Stimulated activated CD4-positive, alpha-beta T cell treated with anti-CD3 and anti-CD28 coated beads, Interleukin-1b, Interleukin-23, amount 100 ng/mL, for 1 hour (primary cell): ENCODE data around the gene DNAJC30.

Source experiments
- DNase-seq, 2 donors: peaks; one replicate each; pipeline ENCODE4 v3.0.0-alpha.2; 2020; ENCODE audit warnings: low read depth in 2 of 2

The DNAJC30 gene

DNA sequence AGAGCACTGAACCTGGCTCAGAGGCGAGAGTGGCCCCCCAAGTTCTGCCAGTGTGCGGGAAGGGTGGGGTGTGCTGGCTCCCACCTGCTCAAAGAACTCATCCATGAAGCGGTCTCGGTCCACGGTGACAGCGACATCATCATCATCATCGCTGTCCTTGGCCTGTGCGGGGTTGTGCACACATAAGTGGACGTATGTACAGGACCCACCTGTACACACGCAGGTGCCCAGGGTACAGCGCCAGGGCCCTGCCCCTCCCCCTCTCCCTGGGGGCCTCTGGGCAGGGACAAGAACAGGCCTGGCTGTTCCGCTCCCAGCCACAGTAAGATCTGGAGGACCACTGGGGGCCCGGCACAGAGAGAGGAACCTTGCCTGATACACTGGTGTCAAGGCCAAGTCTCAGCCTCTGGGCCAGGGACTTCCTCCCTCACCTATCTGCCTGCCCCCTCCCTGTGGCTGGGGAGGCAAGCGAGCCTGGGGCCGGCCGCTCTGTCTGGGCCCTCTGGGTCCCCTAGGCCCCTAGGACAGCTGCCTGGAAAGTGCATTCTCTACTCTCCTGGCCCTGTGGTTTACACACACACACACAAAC, 25.8 kb upstream of the DNAJC30 start:
- DNase-seq = no peak

DNA sequence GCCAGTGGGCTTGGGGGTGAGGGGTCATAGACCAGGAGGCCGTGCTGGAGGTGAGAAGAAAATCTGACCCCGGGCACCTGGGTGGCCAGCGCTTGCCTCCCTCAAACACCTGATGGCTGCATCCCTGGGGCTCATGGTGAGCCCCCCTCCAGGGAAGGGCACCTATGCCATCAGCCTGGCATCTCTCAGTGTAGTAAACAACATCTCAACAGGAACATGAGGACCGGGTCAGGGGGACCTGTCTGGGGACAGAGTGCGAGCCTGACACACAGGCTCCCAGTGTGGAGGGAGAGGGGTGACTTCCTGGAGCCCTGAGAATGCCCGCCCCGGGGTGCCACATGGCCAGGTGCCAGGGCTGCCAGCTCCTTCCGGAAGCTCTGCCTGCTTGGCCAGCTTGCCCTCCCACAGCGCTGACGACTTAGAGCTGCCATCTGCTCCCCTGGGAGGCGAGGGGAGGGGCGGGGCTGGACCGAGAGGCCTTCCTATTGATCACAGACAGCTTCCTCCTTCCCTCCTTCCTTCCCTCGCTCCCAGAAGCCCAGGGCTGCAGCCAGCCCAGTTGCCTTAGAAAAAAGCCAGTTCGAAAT, 23.9 kb upstream of the DNAJC30 start:
- DNase-seq = no peak

DNA sequence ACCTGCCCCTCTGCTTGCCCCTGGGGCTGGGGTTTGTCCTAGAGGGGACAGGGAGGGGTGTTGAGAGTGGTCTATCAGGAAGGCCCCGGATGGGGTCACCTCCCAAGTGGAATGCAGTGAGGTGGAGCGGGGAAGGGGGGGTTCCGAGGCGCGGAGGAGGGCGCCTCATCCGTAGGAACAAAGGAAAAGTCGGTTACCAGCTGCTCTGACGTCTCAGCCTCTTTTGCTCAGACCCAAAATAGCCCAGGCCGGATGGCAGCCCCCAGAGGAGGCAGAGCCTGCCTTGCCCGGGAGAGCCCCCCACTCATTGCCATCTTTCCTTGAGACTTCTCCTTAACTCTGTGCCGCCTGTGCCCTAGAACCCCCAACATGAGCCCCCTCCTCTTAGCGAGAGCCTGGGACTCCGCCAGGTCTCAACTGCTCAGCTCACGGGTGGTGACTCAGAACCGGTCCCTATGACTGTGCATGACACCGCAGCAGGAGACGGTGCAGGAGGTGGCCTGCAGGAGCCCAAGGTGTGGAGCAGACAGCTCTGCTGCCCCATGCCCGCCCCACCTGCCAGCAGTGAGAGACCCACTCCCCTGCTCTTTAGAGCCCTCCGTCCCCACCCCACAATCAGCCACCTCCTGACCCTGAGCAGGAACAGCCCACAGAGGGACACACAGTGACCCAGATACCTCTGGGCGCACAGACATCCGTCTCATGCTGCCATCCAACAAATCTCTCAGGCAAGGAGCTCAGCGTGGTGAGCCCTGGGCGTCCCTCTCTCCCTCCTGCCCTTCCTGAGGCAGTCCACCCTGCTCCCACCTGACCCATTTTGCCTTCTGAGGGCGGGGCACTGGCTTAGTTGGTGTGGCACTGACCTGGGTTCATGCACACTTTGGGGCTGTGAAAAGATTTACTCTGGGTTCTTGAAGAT, 23.1 kb upstream of the DNAJC30 start:
- DNase-seq = no peak

DNA sequence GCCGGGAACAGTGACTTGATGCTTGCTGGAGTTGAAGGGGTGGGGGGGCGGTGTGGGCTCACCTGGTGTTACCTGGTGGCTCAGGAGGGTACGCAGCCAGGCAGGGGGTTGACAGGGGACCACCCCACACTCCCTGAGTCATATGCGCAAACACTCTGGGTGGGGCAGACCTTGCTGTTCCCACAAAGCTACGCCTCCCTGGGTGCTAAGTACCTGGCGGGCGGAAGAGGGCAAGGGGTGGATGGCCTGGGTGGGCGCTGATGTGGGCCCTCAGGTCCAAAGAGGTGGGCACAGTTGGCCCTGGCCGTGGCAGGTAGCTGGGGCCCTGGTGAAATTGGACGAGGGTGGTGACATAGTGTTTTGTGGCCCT, 22.3 kb upstream of the DNAJC30 start:
- no peak for DNase-seq

DNA sequence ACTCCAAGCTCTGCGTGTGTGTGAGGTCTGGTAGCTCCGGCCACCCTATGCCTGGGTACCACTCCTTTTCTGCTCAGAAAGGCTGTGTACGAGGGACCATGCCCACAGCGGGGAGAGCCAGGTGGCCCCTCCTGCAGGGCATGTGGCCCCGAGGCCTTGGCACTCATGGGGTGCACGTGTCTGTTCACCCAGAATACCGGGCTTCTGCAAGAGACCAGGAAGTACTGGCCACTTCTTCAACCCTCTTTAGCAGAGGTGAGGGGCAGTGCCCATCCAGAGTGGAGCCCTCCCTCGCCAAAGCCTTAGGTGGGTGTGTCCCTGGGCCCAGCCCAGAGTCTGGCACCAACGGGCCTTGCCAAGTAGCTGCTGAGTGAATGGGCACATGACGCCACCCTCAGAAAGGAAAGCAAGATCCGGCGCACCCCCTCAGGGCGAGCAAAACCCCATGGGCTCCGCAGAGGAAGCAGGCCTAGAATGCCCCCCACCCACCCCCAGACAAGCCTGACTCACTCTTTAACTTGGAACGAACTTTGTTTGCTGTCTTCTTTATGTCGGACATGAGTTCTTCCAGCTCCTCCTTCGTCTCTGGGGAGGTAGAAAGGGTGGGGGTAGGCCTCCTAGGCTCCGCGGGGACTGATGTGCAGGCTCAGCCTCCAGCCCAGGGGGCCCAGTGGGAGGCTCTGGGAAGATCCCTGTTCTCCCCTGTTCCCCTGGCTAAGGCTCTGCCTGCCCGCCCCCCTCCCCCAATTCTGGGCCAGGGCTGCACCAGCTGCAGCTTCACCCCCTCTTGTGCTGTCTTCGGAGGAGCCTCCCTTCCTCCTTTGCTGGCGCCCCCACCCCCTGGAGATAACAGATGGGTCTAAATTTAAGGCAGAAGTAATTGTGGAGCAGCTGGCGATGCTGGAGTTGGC, 21.6 kb upstream of the DNAJC30 start:
- no peak for DNase-seq

DNA sequence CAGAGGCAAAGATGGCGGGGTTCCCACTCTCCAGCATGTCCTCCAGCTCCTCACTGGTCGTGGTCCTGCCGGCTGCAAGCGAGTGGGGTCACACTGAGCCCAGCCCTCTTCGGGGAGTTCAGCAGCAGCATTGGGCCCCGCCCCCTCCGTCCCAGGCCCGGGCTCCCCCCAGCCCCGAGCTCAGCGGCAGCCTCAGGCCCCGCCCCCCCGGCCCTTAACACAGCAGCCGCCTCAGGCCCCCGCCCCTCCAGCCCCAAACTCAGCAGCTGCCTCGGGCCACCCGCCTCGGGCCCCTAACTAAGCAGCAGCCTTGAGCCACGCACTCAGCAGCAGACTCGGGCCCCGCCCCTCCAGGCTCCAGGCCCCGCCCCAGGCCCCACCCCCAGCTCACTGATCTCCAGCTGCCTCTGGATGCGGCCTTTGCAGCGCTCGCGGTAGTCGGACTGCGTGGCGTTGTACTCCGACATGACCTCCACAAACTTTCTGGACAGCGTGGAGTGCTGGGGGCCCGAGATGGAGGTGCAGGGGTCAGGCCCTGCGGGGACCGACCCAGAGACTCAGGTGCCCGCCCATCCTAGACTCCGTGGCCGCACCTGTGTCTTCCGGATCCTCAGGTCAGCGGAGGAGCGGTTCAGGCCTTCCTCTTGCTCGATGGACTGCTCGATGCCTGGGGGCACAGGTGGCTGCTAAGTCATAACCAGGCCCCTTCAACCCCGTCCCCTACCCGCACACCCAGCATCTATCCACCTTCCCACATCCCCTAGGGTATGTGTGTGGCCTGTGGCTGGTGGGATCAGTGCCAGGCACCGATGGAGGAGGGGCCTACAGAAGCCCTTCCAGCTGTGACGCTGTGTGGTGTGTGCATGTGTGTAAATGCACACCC, 20.7 kb upstream of the DNAJC30 start:
- no peak for DNase-seq

DNA sequence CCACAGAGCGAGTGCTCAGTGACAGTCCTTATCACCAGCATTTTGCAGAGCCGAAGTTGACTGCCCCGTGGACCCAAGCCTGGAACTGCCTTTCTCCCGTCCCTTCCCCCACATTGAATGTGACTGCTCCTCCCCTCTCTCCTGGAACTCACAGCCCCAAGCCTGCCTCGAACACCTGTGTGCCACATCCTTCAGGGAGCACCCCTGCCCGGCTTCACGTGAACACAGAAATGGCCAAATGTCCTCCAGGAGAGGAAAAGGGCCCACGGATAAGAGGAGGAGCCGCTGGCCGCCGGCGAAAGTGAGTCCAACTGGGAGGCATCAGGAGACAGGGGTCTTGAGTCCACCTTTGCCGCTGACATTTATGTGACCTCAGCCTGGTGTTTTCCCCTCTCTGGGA, 20.0 kb upstream of the DNAJC30 start:
- no peak for DNase-seq

DNA sequence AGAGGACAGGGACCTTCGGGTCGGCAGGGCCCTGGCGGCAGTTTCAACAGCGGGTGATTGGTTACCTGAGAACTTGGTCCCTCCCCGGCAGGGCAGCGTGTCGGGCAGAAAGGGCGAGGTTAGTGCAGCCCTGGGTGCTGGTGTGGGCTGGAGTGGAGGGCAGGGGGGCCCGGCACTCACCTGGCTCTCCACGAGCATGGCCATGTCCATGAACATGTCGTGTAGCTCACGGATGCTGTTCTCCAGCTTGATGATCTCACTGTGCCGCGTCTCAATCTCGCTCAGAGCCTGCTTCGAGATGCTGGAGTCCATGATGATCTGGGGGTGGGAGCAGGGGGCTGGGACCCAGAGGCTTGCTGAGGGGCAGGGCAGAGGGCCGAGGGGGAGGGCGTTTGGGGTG, 19.4 kb upstream of the DNAJC30 start:
- DNase-seq = no peak

DNA sequence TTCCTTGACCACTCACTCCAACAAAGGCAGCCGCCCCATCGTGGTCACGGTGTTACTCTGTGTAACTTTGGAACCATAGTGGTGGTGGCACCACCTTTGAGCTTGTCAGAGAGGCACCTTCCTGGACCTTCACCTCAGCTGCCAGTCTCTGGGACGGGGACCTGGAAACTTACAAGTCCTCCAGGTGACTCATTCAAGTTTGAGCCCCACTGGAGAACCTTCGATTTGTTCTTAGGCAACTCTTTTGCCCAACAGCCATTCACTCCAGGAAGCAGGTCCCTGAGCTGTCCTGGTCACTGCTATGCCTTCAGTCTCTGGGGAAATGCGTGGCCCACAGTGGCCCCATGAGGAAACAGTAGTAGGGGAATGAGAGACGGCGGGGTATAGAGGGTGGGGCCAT, 19.0 kb upstream of the DNAJC30 start:
- DNase-seq = no peak

DNA sequence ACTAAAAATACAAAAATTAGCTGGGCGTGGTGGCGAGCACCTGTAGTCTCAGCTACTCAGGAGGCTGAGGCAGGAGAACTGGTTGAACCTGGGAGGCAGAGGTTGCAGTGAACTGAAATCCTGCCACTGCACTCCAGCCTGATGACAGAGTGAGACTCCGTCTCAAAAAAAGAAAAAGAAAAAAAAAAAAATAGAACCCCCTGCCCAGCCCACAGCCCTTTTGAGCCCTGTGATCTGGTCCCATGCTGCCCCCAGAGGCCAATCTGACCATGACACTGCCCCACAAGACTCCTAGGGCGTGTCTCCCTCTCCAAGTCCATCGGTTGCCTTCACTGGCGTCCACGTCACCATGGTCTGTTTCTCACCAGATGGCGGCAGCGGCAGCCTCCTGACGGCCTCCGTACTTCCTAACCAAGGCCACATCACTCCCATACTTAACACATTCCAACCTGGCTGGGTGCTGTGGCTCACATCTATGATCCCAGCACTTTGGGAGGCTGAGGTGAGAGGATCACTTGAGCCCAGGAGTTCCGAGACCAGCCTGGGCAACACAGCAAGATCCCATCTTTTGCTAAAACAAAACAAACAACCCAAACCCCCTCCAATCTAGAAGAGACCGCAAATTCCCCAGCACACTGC, 18.2 kb upstream of the DNAJC30 start:
- no peak for DNase-seq

DNA sequence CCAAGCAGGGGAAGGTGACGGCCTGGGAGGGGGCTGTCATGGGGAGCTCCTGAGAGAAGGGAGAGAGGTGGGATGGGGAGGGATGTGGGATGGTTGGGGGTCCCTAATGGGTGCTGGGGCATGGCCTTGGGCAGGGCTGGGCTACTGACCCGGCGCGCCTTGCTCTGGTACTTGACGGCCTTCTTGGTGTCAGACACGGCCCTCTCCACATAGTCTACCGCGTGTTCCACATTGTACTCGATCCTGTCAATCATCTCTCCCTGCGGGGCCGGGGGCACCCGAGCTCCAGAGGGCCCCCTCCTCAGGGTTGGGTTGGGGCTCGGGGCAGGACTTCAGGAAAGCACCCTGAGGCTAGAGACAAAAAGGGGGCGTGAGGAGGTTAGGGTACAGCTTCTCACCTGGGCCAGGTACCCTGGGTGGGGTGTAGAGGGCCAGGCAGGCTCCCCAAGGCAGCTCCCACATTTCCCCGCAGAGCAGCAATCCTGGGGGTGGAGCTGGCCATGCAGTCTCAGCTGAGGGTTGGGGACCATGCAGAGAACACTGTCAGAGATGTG, 17.4 kb upstream of the DNAJC30 start:
- DNase-seq = no peak

DNA sequence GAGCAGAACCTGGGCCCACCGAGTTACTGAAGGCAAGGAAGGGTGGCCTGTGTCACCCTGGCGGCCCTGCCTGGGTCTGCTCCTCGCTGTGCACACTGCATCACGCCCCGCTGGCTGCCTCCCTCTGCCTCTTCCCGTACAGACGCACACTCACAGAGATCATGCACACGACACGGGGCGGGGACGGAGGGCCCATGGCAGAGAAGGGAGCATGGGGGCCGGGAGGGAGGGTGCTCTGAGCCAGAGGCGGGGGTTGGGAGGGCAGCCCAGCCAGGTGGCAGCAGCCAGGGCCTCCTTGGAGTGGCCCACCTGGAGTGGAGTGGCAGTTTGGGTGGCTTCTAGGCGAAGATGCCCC, 16.8 kb upstream of the DNAJC30 start:
- no peak for DNase-seq

DNA sequence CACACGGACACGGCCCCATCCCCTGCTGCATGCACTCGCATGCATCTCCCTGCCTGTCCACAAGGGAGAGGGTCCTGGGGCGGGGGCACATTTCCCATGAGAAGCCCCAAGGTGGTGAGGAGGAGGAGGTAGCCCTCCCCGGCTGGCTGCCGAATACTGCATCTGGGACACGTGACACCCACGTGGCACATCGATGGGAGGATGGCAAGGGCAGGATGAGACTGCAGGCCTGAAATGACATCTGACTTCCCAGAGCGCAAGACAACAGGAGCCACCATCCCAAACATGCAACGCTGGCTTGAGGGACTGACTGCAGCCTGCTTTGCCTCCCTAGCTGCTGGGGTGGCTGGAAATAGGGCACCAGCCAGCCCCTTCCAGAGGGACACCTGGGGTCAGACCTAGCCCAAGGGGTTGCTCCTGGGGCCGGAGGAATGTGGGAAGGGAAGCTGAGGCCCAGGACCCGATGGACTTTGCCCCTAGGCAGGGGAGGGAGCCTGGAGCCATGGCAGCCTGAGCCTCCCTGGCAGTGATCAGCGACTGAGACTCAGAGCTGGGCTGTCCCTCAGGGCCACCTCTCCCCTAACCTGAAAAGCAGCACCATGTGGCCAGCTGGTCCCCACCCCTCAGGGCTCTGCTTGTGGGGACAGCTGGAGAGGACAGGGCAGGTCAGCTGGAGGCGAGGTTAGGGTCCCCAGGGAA, 16.3 kb upstream of the DNAJC30 start:
- no peak for DNase-seq

DNA sequence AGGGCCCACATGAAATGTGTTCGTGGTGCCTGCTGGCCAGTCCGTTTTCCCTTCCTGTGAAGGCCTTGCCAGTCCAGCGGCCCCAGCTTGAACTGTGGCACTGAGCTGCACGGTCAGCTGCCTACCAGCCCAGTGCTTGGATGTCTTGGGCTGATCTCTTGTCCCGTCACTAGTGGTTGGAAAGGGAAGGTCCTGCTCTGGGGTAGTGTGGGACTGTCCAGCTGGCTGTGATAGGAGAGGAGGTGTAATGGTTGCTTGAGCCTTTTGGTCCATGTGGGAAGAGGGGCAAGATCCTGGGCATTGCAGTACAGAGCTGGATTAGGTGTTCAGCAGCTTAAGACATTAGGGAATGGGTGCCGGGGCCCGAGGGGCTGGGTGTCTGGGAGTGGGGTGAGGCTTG, 15.2 kb upstream of the DNAJC30 start:
- DNase-seq = no peak

DNA sequence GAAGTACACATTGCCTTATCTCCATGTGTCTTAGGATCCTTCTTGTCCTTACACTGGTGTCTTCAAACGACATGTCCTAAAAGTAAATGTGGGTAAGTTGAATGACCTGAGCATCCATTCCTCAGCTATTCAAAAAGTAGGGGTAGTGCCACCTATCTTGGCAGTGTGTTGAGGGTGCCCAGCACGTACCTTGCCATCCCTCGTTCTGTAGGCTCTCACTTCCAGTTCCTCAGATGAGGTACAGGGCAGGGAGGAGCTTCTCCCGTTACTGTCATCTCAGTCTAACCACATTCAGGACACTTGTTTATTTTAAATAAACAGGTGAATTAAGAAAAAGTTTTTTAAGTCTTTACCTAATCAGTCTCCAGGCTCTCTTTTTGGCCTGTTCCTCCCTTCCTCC, 13.1 kb upstream of the DNAJC30 start:
- no peak for DNase-seq

DNA sequence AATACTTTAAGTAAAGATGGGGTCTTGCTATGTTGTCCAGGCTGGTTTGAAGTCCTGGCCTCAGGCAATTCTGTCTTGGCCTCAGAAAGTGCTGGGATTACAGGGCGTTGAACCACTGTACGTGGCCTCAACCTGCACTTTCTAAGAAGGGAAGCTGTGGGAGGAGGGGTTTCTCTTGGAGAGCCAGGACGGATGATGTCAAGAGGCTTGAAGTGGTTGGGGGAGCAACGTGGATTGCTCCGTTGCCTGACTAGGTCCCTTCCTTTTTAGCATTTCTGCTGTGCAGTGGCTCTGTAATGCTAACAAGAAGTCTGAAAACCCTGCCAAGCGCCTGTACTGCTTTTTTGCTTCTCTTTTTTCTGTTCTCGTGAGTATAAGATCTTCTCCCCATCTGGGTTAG, 7.4 kb upstream of the DNAJC30 start:
- DNase-seq = no peak

DNA sequence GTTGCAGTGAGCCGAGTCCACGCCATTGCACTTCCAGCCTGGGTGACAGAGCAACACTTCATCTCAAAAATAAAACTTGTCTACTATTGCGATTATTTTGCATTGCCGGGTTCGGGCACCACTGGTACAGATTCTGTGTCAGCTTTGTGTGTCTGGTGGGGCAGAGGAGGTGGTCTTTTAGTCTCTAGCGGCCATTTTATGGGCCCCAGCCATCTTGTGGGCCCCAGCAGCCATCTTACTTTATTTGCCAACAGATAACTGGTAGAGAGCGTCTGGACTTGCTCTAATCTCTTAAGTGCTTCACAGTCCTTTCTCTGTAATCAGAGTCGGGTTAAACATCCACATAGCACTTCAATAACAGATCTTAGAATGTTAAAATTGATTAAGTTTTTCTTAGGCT, 5.0 kb upstream of the DNAJC30 start:
- no peak for DNase-seq

DNA sequence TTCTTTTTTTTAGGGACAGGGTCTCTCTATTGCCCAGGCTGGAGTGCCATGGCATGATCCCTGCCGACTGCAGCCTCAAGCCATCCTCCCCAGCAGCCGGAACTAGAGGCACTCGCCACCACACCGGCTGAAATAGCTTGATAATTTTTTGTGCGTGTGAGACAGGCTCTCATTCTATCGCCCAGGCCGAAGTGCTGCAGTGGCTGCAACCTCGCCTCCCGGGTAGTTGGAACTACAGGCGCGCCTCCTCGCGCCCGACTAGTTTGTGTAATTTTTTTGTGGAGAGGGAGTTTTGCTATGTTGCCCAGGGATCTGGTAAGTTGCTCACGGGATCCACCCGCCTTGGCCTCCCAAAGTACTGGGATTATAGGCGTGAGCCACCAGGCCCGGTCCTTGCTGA, 2.1 kb upstream of the DNAJC30 start:
- no peak for DNase-seq

DNA sequence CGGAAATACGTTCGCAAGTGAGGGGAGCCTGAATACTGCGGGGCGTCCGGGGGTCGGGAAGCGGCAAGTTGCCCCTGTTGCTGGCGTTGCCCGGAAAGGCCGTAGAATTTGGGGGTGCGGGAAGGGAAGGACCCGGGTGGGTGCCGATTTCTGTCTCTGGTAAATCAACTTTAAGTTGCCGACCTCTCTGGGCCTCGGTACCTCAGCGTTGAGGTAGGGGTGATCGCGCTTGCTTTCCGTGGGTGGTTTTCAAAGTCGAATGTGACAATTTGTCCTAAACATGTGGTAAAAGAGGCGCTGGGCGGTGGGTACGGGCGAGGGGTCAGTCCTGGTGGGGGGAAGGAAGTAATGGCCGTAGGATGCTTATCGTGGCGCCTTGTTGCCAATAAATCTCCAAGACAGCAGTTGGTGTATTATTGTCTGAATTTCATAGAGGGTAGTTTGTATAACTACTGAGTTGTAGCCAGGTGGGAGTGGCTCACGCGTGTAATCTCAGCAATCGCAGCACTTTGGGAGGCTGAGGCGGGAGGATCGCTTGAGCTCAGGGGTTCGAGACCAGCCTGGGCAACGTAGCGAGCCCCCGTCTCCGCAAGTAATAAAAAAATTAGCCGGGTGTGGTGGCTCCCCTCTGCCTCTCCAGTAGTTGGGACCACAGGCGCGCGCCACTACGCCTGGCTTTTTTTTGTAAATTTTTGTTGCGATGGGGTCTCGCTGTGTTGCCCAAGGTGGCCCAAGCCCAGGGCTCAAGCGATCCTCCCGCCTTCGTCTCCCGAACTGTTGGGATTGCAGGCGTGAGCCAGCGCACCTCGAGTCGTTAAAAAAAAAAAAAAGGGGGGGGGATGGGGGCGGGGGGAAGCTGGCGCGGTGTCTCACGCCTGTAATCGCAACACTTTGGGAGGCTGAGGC, 788 bp upstream of the DNAJC30 start:
- DNase-seq = no peak
